ENCODE measurements around the gene HK2.

Gene HK2

DNA sequence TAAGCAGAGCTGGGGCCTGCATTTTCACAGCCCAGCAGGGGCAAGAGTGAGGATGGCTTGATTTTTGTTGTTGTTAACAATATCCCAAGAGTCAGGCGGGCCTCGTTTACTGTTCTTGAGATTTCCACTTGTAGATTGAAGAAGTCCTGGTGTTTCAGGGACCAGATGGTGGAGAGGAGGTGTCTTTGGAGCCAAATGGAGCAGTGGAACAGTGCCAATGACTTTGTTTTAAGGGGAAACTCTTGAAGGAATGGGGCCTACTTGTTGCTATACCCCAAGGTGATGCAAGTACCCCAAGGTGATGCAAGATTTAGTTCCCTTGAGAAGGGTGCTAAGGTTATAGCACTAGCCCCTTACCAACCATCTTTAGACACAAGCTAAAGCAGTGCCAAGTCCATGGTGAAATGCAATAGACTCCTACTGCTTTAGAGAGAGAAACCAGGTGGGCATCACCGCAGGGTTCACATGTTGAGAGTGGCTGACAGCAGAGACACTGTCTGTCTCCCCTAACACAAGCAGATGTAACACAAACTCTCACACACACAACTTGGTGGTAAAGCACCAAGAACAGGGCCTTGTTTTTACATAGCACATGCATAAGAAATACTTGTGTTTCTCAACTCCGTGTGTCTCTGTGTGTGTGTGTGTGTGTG, 44.0 kb downstream of the HK2 start:
- no peak for DNase-seq

DNA sequence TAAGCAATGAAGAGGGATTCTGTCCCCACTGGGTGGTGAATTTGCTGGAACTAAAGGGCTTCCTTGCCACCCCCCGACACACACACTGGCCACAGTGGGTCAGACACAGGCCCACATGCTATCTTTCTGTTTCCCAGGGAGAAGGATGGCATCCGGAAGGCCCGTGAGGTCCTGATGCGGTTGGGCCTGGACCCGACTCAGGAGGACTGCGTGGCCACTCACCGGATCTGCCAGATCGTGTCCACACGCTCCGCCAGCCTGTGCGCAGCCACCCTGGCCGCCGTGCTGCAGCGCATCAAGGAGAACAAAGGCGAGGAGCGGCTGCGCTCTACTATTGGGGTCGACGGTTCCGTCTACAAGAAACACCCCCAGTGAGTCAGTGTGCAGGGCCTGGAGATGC, 44.6 kb downstream of the HK2 start:
- DNase-seq = no peak

DNA sequence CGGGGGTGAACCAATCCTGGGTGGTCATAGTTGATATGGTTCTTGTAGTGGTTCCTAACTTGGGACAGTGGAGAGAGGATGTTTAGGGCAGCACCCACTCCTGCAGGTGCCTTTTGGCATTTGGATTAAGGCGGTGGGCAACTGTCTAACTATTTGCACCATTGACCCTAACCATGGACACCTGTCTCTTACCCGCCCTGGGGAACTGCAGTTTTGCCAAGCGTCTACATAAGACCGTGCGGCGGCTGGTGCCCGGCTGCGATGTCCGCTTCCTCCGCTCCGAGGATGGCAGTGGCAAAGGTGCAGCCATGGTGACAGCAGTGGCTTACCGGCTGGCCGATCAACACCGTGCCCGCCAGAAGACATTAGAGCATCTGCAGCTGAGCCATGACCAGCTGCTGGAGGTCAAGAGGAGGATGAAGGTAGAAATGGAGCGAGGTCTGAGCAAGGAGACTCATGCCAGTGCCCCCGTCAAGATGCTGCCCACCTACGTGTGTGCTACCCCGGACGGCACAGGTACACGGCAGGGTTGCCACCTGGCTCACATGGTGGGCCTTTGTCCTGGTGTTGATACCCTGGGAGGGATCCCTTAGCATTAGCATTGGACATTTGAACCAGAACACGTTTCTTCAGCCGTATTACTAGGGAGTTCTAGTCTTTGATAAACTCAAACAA, 46.3 kb downstream of the HK2 start:
- no peak for DNase-seq

DNA sequence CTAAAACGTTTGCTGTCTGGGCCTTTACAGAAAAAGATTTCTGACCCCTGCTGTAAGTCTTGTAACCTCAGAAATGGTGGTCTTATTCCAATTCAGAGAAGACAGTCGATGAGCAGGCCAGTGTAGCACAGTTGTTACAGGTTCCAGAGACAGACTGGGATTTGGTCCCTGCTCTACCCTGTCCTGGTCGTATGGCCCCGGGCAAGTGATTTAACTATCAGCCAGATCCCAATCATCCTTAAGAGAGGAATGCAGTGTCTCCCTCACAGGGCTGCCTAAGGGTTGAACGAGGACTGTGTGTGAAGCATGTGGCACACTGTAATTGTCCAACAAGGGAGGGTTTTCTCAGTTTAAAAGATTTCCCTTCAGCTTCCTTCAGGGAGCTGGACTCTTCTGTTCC, 47.2 kb downstream of the HK2 start:
- no peak for DNase-seq

DNA sequence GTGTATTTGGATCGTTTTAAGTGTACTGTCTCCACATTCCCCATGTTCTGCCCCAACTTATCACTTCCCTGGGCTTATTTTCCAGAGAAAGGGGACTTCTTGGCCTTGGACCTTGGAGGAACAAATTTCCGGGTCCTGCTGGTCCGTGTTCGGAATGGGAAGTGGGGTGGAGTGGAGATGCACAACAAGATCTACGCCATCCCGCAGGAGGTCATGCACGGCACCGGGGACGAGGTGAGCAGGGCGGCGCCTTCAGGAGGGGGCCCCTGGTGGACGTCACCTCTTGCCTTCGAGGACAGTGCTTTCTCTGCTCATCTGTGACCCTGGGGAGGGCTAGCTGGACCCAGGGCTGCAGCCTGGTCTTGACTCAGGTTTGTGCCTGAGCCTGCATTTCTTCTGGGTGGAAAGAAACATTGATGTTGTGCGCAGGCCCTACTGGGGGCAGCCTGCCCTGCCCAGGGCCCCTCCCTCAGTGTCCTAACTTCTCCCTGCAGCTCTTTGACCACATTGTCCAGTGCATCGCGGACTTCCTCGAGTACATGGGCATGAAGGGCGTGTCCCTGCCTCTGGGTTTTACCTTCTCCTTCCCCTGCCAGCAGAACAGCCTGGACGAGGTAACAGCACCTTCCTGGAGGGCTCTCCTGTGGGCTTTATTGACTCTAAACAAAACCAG, 47.8 kb downstream of the HK2 start:
- DNase-seq = no peak

DNA sequence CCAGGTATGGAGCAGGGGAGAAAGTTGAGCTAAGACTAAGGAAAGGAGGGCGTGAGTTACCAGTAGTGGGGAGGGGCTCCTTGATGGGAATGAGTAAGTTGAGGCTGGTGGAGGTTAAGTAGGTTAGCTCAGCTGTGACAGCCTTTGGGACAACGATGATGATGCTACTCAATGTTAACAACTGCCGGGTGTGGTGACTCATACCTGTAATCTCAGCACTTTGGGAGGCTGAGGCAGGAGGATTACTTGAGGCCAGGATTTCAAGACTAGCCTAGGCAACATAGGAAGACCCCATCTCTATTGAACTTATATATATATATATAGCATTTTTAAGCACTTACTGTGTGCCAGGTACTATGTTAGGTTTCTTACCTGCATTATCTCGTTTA, 48.4 kb downstream of the HK2 start:
- DNase-seq = no peak

DNA sequence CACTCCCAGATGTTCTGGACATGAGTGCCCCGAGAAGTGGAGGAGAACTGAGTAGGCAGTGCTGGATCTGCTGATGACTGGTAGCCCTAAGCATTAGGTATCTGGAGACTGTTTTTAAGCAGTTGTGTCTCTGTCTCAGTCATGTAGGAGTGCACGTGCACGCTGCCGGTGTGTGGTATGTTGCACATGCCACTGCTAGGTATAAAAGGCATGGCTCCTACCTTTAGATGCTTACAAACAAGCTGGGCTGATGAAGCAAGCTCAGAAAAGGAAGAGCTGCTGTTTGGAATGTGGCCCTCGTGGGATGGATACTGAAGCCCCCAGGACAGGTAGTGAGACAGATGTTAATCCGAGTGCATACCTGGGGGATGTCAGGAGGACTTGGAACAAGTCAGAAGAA, 49.1 kb downstream of the HK2 start:
- DNase-seq = no peak

DNA sequence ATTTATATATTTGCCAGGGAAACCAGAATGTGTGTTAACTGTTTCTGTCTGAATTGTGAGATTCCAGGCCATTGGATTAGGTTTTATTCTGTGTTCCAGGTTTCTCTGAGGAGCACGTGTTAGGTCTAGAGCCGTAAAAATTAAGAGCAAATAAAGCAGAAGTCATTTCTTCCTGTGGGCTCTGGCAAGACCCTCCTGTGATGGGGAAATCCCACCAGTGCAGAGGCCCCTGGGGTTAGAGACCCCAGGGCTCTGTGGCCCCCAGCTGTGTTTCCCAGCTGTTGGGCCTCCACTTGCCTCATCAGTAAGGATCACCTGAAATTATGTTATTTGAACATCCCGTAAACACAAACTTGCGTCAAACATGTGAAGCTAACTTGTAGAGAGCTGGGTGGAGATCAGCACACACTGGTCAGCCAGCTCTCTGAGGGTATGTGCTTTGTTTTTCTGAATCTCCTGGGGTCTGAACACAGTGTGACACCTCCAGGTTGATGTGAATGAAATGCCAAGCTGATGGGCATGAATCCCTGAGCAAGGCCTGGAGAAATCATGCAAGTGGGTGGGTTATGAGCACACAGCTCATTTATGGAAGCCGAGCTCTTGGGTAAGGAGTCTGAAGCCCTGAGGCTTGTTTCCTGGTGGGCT, 50.3 kb downstream of the HK2 start:
- DNase-seq = no peak

DNA sequence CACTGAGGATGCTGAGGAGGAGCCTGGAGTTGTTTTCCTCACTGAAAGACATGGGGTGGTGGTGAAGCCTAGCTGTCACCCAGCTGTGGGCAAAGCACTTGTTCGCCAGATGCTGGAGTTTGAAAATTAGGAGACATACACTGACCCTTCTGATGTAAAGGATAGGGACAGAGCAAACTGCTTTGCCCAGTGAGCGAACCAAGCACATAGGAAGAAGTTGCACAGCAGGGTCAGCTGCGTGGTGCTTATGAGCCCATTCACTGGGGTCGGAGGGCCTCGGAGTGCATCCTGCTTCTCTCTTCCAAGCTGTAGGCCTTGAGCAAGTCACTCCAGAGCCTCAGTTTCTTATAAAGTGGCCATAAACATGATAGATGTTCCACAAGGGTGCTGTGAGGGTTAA, 50.9 kb downstream of the HK2 start:
- no peak for DNase-seq

DNA sequence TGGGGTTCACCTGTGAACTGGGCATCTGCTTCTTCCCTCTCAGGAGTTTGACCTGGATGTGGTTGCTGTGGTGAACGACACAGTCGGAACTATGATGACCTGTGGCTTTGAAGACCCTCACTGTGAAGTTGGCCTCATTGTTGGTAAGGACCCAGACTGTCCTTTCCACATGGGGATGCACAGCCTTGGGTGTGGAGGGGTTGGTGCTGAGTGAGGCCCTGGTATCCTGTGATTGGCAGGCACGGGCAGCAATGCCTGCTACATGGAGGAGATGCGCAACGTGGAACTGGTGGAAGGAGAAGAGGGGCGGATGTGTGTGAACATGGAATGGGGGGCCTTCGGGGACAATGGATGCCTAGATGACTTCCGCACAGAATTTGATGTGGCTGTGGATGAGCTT, 52.3 kb downstream of the HK2 start:
- DNase-seq = no peak

DNA sequence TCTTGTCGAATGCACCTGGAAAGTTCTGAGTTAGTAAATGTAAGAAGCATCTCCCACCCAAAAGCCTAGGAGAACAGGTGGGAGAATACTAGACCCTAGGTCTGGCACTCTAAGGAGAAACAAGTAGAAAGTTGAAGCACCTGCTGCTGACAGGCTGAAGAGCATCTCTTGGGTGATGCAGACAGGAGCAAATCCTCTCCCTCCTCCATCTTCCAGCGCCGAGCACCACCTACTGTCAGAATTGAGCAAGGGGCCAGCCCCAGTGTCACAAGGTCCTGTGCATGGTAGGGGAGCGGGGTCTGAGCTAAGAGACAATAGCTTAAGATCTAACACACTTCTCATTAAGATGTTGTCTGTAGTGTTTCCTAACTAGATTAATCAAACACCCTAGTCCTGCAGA, 52.9 kb downstream of the HK2 start:
- no peak for DNase-seq

DNA sequence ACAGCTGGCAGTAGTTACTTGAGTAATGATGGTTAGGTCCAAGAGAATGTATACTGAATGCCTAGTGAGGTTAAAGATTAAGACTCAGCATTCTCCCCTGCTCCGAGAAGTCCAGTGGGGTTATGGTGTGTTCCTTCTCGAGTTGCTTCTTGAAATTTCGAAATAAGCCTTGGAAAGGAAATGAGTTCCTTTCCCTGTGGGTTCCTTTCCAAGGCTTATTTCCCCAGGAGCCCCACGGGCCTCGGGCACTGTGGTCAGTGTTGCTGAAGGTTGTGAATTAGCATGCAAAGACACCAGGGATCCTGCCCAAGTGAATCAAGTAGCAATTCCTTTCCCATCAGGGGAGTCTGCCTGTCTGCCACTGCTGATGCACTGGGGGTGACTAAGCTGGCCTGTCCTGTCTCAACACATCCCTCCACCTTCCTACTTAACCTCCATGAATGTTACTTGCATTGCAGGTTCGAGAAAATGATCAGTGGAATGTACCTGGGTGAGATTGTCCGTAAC, 53.6 kb downstream of the HK2 start:
- DNase-seq = peak in 1 of 3 donors; percentile 26

DNA sequence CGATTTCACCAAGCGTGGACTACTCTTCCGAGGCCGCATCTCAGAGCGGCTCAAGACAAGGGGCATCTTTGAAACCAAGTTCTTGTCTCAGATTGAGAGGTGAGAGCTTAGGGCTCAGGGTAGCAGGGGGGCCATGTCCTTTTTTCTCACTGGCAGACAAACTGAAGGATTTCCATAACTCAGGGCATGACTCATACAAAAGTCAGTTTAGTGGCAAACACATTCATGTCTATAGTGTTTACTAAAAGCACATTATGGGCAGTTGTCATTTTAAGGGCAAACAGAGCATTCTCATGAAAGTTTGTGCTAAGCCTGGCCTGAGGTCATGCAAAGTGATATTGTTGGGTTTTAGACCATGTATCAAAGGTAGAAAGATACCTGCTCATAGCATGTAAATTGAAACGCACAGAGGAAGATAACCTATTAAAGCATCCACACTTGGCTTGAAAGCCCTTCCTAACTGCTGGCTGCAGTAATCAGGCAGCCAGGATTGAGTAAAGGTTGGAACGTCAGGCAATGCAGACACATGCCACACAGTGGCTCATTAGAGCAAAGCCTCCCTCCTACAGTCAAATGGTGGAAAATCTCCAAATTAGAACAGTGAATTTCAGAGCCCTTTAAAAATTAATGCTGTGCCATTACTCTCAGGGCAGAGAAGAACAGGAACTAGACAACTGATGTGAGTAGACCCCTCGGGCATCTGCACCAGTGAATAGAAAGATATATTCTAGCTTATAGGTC, 54.2 kb downstream of the HK2 start:
- DNase-seq = no peak

DNA sequence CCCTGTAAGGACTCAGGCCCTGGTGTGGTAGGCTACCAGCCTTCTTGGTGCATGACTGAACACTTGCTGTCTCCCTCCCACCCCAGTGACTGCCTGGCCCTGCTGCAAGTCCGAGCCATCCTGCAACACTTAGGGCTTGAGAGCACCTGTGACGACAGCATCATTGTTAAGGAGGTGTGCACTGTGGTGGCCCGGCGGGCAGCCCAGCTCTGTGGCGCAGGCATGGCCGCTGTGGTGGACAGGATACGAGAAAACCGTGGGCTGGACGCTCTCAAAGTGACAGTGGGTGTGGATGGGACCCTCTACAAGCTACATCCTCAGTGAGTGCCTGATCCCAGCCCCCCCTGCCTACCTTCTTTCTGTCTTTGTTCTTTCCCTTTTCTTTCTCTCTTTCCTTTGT, 55.2 kb downstream of the HK2 start:
- DNase-seq = no peak

DNA sequence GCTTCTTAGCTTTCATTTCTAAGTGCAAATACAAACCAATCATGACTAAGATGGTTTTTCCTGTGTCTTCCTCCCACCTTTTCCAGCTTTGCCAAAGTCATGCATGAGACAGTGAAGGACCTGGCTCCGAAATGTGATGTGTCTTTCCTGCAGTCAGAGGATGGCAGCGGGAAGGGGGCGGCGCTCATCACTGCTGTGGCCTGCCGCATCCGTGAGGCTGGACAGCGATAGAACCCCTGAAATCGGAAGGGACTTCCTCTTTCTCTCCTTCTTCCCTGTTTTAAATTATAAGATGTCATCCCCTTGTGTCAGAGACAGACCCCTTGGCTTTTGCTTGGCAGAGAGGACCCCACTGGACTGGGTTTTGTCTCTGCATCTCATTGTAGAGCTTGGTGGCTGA, 56.8 kb downstream of the HK2 start:
- DNase-seq = no peak

DNA sequence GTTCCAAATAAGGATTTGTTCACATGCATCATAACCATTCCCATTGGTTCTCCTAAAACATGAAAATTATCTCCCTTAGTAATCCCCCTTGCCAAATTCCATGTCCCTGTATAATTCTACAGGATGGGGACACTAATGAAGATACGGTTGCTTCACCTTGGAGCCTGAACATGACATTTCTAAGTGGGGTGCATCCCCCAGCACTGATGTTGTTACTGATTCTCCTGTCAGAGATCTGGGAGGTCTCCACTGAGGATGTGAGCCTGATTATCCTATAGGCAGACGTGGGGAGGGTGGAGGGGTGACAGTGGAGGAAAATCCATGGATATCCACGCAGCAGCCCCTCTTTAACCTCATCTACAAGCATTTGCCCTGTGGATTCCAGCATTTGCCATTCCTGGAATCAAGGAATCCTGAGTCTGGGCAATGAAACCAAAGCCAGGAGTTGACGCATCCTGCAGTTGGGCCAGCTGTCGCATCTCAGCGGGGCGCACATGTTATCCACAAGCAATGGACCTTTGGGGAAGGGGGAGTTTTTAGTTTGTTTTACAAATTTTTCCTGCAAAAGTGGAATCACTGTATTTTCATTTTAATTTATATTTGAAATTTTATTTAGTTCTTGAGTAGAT, 57.3 kb downstream of the HK2 start:
- DNase-seq = no peak

DNA sequence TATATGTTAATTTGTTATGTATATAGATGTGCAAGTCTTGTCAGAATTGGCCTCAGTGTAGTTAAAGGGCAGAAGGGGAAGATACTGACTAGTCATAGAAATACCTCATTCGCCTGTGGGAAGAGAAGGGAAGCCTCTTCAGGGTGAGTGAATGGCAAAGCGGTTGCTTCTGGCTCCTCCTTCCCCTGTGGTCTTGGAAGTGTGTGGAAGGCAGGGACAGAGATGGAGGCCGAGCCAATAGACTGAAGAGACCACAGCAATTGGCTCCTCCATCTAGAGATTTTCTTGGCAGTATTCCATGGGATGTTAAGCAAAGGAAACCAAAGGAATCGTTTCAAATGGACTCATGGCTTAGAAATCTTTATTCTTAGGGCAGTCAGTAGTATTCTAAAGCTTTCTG, 57.9 kb downstream of the HK2 start:
- peak in 1 of 3 donors; percentile 5 for DNase-seq

DNA sequence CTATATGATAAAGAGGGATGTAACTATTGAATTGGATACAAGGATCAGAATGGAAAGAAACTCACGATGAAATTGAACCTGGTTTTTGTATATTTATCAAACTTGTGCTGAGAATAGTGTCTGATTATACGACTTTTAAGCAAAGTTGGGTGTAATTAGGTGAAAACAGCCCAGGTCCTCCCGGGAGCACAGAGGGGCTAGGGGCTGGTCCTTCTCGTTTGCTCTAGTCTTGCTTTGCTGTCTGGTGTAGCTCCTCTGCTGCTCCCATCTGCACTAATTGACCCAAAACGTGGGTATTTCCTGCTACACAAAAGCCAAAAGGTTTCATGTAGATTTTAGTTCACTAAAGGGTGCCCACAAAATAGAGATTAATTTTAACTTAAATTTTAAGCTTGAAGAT, 58.7 kb downstream of the HK2 start:
- peak in 1 of 3 donors; percentile 3 for DNase-seq

DNA sequence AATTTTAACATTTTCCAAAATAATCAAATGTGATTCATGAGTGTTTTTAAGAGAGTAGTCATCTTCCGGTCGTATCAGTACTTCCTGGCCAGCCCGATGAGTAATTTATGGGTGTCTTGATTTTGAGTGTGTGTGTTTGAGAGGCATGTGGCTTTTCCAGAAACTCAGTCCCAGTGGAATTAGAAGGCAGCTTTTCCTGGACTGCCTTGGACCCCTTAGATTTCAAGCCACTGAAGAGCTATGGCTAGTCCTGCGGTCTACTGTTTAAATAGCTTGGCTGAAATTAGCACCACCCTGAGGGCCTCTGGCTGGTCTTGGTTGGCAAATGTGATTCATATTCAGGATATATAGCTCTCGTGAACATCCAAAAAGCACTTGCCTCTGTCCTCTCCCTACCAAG, 59.4 kb downstream of the HK2 start:
- peak in 1 of 3 donors; percentile 41 for DNase-seq

DNA sequence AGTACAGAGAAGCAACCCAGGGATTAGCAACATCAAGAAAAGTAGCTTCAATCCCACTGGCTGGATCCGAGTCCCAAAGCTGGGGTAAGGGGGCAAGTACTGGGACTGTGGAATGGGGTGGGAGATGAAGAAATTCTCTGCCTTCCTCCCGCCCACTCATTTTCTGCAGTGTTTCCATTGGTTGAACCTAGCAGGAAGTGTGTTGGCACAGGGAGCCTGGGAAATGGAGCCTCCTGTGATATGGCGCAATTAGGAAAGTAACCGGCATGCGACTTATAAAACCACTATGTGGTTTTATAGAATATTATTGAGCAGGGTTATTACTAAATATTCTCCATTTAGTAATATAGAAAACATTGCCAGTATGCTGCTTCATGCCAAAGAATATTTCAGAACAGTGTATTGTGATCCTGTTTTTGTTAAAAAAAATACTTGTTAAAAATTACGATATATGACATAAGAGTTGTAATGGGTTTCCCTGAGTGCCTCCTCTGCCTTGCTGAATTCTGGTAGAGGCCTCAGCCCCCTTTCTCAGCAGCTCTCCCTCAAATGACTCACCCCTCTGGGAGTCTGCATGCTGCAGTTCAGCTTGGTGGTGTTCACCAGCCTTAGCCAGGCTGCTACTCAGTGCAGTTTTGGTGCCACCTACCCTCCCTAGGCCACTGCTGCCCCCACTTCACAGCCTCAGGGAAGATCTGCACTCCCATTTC, 60.5 kb downstream of the HK2 start:
- peak in 2 of 3 donors; percentile 37 to 45 for DNase-seq

DNA sequence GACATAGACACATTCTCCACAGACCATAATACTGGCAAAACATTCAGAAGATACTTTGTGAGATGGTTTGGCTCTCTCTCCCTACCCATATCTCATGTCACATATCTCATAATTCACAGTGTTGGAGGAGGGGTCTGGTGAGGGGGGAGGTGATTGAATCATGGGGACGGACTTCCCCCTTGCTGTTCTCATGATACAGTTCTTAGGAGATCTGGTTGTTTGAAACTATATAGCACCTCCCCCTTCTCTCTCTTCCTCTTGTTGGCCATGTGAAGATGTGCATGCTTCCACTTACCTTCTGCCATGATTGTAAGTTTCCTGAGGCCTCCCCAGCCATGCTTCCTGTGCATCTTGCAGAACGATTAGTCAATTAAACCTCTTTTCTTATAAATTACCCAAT, 61.1 kb downstream of the HK2 start:
- DNase-seq = no peak

DNA sequence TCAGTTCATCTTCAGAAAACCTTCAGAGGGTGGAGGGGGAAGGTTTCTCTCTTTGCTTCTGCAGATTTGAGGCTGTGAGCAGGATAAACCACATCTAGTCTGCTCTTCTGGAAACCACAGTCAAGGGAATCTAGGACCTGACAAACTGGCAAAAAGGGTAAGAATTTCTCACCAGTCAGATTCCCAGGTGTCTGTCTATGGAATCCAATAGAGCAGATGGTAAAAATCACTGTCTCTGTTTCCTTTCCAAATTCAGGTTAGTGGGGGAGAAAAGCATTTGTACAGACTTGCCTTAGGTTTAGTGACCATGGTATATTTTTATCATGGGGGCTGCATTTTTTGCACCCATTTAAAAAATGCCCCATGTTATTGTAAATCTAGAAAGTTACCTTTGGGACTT, 62.3 kb downstream of the HK2 start:
- no peak for DNase-seq

All from suppressor macrophage treated with lipopolysaccharide for 1 hour (primary cell).